Motor neuron (in vitro differentiated cells): ENCODE measurements around the gene RDM1. TPM values are rescaled to one million over a fixed set of nuclear protein-coding genes. Genes with fewer than 3 reads are reported as not detected.

Experiments
- ATAC-seq, 8 experiments: fragments of 200-7000 bp; cut with Tn5 transposase; replicated peaks in 6 of 8; 2 replicates each; pipeline ENCODE4 v1.8.0; 2021; ENCODE audit warnings: mild to moderate bottlenecking in 8 of 8, moderate library complexity in 8 of 8
- H3K27ac ChIP-seq, 2 donors: fragments of 250-450 bp; sonication (Bioruptor Pico); 2 replicates each; pipeline ENCODE4 v1.9.0; 2021; ENCODE audit warnings: antibody characterized with exemption in 2 of 2, mild to moderate bottlenecking in 2 of 2, moderate library complexity in 1 of 2
- H3K4me1 ChIP-seq, 2 donors: fragments of 250-450 bp; sonication (Bioruptor Pico); replicated peaks in 1 of 2; 2 replicates each; pipeline ENCODE4 v1.6.1; 2021; ENCODE audit warnings: antibody characterized with exemption in 2 of 2, mild to moderate bottlenecking in 2 of 2, moderate library complexity in 1 of 2
- H3K4me3 ChIP-seq, 5 donors: fragments of 250-450 bp; sonication (Bioruptor Pico); 2 replicates each; pipeline ENCODE4 v1.9.0; 2021; ENCODE audit warnings: antibody characterized with exemption in 5 of 5, mild to moderate bottlenecking in 5 of 5, moderate library complexity in 4 of 5
- WGBS, 10 experiments: fragments of 450-650 bp; shearing (Covaris generic); methylation state at CpG; one replicate each; pipeline ENCODE4 v1.0.0; 2022; 5-methylcytosine and 5-hydroxymethylcytosine counted together
- in situ Hi-C, 9 experiments: fragments of 400-800 bp; cut with MboI; loops; one replicate each; pipeline ENCODE4 v1.15.0; 2021; ENCODE audit warnings: low sequenced_read_pairs in 9 of 9, low pct_unique_long_range_greater_than_20kb in 2 of 9; ENCODE audit not compliant: unreplicated experiment in 9 of 9
- total RNA-seq, 8 experiments: library from RNA; unstranded; fragments of 300-600 nt; gene quantifications; 2 replicates each; pipeline versions ENCODE4 v1.2.3 to v1.2.4, GENCODE V29; 2022

Gene RDM1
- total RNA-seq, 8 experiments from 2014 or later: 0.21 to 3.7 (median 0.76) TPM; not detected in 1

DNA sequence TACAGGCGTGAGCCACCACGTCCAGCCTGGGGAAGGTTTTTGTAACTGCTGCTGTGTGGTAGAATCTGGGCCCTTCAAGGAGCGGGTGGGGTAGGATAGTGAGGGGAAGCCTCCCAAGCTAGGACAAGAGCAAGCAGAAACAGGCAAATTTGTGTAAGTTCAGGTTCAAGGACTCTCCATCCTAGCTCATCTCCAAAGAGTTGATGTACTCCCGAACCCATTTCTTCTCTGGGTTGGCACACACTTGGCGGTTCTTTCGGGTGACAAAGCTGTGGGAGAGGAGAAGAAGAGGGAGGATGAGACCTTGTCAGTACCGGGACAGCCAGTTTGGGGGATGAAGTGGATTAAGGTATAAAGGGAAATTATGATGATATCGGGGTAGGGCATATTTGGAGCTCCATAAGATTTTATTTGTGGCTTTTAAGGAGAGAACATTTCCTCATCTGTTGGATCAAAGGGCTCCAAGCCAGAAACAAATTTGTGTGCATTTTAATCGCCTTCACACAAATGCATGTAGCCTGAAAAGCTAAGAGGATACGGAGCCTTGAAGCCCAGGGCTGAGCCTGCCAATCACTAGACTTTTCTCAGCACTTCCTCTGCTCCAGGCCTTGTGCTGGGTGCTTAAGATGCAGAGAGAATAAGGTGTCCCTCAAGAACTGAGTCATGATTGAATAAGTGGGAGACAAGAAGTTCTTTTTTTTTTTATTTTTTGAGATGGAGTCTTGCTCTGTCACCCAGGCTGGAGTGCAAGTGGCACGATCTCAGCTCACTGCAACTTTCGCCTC lies 58.2 kb downstream of the RDM1 start:
- Histone ChIP-seq H3K4me3 (no peak overlapping the region), H3K27ac (no peak overlapping the region), H3K4me1 (no peaks in the 10 kb centered on the region)
- in situ Hi-C loops: no loop called here
- ATAC-seq: no peak
- 37 to 100% (median 79%) methylated on average over 1 to 9 of the region's 12 CpGs; no CpG with 5 or more reads in 2 of the 10 experiments for WGBS, 10 experiments

GRCh38 chr17:35870906-35871819 lies 59.4 kb downstream of the RDM1 start:
- Histone ChIP-seq H3K4me1 (no peaks in the 10 kb centered on the region), H3K4me3 (no peak overlapping the region), H3K27ac (no peak overlapping the region)
- 50 to 94% (median 70%) methylated on average over 1 to 3 of the region's 8 CpGs; no CpG with 5 or more reads in 3 of the 10 experiments for WGBS, 10 experiments
- in situ Hi-C loops: no loop called here
- ATAC-seq: no peak

DNA sequence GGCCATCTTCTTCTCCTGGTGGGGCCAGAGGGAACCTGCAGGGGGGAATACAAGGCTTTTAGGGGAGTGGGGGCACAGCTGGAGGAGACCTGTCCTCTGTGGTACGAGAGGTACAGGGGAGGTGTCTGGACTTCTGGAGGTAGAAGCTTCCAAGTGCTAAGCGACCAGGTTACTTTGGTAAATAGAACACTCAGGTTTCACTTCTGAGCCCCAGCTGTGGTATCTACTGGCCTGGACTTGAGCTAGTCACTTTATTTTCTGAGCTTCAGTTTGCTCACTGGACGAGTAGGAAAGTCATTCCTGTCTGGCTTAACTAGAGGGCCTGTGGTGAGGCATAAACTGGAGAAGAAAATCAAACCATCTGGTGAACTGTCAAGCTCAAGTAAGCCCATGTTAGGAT lies 61.8 kb downstream of the RDM1 start, which contains the start of gene HEATR9:
Gene HEATR9, minus strand, starts transcription at position 155 of the 400 bp plus-strand sequence. Its CDS starts 149 bp downstream, at position 6.
- in situ Hi-C loops: no loop called here
- H3K4me1 ChIP-seq: no peaks in the 10 kb centered on the region
- 42 to 100% (median 74%) methylated on average over 1 to 3 of the region's 3 CpGs; no CpG with 5 or more reads in 6 of the 10 experiments for WGBS, 10 experiments
- H3K27ac ChIP-seq: no peak within 1 kb of the TSS
- H3K4me3 ChIP-seq: no peak within 1 kb of the TSS
- no peak for ATAC-seq

Other genes starting within 250 kb of the RDM1 start
- 10 to 100 TPM in 5 of 8 experiments, 1 to 10 TPM in 2, under 1 TPM in 1; 0.61 to 33.6 (median 10.7) TPM for gene RASL10B, start 199.1 kb downstream of the RDM1 start, total RNA-seq
- gene GAS2L2, start 177.5 kb downstream of the RDM1 start, total RNA-seq: 1 to 10 TPM in 1 of 8 experiments, under 1 TPM in 5, not detected in 2; 0.08 to 1.8 (median 0.22) TPM
- under 1 TPM in 6 of 8 experiments, not detected in 2; 0.33 to 0.85 (median 0.63) TPM for gene C17orf50, start 169.9 kb downstream of the RDM1 start, total RNA-seq
- gene MMP28, start 135.1 kb downstream of the RDM1 start, total RNA-seq: 10 to 100 TPM in 1 of 8 experiments, 1 to 10 TPM in 1, under 1 TPM in 3, not detected in 3; 0.09 to 11.1 (median 0.32) TPM
- gene TAF15, start 121.3 kb downstream of the RDM1 start, total RNA-seq: 100 to 1,000 TPM in 2 of 8 experiments, 10 to 100 TPM in 6; 40.6 to 190 (median 53.7) TPM
- under 1 TPM in 5 of 8 experiments, not detected in 3; 0.08 to 0.18 (median 0.14) TPM for gene HEATR9, start 61.9 kb downstream of the RDM1 start, total RNA-seq
- under 1 TPM in 3 of 8 experiments, not detected in 5; 0.47 to 0.97 (median 0.51) TPM for gene CCL5, start 50.4 kb downstream of the RDM1 start, total RNA-seq
- gene LYZL6, start 12.9 kb upstream of the RDM1 start, total RNA-seq: under 1 TPM in 1 of 8 experiments, not detected in 7; 0.66 TPM
- gene CCL16, start 50.7 kb upstream of the RDM1 start, total RNA-seq: under 1 TPM in 1 of 8 experiments, not detected in 7; 0.24 TPM
- gene CCL14, start 56.0 kb upstream of the RDM1 start, total RNA-seq: under 1 TPM in 3 of 8 experiments, not detected in 5; 0.14 to 0.52 (median 0.15) TPM
- under 1 TPM in 3 of 8 experiments, not detected in 5; 0.21 to 0.47 (median 0.41) TPM for gene CCL15, start 70.8 kb upstream of the RDM1 start, total RNA-seq
- not detected for gene CCL23, start 87.2 kb upstream of the RDM1 start, total RNA-seq
- under 1 TPM in 4 of 8 experiments, not detected in 4; 0.29 to 0.73 (median 0.59) TPM for gene CCL18, start 133.5 kb upstream of the RDM1 start, total RNA-seq
- gene CCL3, start 159.4 kb upstream of the RDM1 start, total RNA-seq: under 1 TPM in 2 of 8 experiments, not detected in 6; 0.13 to 0.24 TPM
- under 1 TPM in 4 of 8 experiments, not detected in 4; 0.13 to 0.52 (median 0.37) TPM for gene CCL4, start 173.1 kb upstream of the RDM1 start, total RNA-seq
- 1 to 10 TPM in 7 of 8 experiments, under 1 TPM in 1; 0.57 to 3.8 (median 2.1) TPM for gene TBC1D3B, start 245.9 kb upstream of the RDM1 start, total RNA-seq